Activated CD4-positive, CD25-positive, alpha-beta regulatory T cell (primary cell): ENCODE data around the gene FLT3LG.

Experiments used
- DNase-seq, 4 experiments: peaks; one replicate each; lab custom pipeline; 2025; lab: John Stamatoyannopoulos, UW

The FLT3LG gene, protein sequence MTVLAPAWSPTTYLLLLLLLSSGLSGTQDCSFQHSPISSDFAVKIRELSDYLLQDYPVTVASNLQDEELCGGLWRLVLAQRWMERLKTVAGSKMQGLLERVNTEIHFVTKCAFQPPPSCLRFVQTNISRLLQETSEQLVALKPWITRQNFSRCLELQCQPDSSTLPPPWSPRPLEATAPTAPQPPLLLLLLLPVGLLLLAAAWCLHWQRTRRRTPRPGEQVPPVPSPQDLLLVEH

DNA sequence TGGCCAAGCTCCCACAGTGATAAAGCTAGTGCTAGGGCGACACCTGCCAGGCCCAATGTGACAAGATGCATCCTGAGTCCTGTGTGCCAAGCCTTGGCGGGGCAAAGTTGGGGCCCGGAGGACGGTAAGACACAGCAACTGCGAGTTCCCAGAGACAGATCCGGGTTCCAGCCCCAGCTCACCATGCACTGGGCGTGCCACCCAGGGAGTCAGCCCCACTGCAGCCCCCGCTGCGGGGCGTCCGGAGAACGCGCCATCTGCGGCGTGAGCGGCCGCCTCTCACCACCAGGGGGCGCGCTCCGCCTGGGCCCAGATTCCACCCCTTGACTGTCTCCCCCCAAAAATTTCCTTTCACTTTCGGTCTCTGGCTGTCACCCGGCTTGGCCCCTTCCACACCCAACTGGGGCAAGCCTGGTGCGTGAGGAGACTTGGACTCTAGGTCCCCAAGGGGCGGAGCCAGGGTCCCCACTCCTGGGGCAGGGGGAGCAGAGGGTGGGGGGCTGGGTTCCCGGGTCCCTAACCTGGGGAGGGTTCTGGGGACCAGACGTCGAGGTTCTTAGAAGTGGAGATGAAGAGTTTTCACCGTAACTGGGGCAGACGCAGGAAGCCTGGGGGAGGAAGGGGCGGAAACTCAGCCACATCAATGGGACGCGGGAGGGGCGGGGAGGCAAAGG, at the start of gene FLT3LG:
TSS of gene FLT3LG (plus strand) at position 348 of the 674 bp plus-strand sequence. CDS start 425 bp downstream, outside the sequence.
- DNase-seq, result peak; percentile 84 to 93 (median 90)

DNA sequence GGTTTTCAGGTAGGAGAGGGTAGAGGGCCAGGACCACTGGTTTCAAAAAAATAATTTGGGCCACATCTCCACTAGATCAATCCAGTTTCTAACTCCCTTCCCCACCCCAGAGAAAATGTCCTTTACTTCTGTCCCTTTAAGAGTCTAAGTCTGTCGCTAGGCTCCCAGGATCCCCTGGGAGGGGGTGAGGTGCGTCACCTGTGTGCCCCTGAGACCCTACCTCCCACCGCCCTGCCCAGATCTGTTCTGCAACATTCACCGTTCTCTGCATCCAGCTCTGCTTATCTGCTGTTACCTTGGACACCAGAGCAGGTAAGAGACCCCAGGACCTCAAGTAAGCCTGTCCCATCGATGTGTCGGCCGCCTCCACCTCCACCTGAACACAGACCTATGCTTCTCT, 48.8 kb upstream of the FLT3LG start, which contains the start of gene GFY:
TSS of gene GFY (plus strand) at position 211 of the 400 bp plus-strand sequence. CDS start 1,043 bp downstream, outside the sequence.
- DNase-seq, result no peak

- no peak for DNase-seq
Observed at GRCh38 chr19:49425922-49426592, 48.0 kb upstream of the FLT3LG start.

DNA sequence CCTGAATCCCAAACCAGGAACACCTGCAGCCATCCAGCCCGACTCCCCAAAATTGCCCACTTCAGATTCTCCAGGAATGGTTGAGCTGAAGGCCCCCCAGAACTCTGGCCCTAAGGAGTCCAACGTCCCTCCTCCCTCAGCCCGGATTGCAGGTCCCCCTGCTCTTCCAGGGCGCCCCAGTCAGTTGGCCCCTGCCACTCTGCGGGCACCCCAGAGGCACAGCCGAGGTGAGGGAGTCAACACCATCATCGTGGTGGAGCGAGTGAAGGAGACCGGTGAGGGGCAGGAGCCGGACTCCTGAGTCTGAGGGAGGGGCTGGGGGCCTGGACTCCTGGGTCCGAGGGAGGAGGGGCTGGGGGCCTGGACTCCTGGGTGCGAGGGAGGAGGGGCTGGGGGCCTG, 46.7 kb upstream of the FLT3LG start:
- no peak for DNase-seq

- DNase-seq, result no peak
Observed at GRCh38 chr19:49427855-49428546, 46.0 kb upstream of the FLT3LG start.

- no peak for DNase-seq
Observed at GRCh38 chr19:49428547-49429451, 45.2 kb upstream of the FLT3LG start.

GRCh38 chr19:49430172-49430677, 43.8 kb upstream of the FLT3LG start:
- no peak for DNase-seq

DNA sequence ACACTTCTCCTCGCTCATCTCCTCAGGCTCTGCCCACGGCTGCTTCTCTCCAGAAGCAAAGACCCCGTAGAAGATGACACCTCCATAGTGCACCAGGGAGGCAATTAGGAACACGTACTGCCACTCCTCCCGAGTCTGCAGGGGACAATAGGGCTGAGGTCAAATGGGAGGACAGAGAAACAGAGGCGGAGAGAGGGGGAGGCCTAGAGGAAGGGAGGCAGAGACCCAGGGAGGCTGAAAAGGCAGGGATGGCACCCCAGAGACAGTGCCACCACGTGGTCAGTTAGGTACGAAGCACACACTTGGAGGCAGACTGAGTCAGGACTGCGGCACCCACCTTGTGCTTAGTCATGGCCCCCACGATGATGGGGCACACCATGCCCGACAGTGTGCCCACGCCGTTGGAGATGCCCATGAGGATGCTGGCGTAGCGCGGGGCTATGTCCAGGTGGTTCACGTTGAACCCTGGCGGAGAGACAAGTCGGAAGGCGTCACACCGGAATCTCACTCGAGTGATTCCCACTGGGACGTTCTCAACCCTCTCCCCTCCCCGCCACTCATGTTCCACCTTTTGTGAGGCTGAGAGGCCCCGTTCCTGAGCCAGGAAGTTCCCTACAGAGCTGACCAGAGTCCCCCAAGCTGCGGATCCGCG, 43.2 kb upstream of the FLT3LG start:
- no peak for DNase-seq

DNA sequence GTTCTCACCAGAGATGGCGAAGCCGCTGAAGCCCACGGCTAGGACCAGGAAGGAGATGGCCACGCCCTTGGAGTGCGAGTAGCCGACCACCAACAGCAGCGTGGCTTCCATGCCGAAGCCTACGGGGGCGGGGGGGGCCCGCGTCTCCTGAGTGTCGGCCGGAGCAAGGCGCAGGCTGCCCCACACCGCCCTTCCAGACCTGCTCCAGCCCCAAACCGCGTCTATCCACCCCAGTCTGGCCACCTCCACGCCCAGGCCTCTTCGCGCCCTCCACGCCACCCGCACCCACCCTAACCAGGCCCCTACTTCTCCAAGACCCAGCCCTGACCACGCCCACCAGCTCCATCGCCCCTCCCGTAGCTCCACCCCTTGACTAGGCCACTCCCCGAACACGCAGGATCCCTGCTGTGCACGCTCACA, 42.7 kb upstream of the FLT3LG start:
- no peak for DNase-seq

DNA sequence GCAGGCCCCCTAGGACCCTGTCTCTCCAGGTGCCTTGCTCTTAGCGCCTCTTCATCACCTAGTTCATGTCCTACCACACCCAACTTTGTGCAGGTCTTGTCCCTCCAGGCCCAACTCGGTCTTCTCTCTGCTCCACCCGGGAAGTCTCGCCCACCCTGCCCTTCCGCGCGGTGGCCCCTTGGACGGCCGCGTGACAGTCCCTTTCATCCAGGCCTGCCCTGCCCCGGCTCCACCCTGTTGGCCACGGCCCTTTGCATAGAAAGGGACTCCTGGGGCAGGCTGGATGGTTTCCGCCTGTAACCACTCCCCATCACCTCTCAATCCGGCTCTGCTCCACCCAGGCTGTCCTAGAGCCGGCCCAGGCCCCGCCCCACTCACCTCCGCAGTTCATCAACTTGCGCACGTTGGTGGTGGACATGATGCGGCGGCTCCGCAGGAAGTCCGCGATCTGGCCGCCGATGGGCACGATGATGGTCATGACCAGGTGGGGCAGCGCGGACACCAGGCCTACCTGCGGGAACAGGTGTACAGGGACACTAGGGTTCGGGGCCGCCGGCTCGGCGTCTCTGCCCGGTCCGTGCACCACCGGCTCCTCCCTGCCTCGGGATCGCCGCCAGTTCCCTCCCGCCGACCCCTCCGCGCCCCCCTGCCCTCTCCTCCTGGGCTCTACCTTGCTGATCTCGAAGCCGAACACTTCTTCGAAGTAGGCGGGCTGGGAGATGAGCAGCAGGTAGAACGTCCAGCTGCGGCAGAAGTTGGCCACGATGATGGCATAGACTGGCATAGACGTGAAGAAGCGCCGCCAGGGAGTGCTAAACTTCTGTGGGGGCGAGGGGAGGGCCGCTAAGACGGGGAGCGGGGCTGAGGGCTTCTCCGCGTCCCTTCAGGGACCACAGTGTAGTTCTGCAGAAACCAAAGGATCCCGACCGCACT, 41.6 kb upstream of the FLT3LG start:
- DNase-seq, result no peak

DNA sequence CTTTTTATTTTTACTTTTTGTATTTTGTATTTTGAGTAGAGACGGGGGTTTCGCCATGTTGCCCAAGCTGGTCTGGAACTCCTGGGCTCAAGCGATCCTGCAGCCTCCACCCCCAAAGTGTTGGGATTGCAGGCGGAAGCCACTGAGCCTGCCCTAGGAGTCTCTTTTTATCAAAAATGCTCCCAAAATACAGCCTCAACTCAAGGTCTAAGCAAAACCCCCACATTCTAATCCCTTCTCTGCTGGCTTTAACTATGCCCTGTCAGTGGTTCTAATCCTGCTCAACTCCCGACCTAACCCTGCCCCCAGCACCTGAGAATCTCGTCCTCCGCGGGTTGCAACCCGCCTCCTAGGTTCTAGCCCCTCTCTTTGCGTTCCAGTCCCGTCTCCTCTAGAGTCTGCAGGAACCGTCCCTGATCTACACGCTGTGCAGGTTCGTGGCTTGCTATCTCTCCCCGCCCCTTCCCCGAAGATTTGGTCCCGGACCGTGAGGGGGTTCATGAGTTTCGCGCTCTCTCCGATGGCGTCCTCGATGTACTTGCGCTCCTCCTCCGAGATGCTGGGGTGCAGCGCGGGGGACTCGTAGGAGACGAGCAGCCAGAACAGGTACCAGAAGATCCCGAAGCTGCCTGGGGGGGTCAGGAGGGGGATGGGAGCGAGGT, 40.6 kb upstream of the FLT3LG start:
- no peak for DNase-seq

DNA sequence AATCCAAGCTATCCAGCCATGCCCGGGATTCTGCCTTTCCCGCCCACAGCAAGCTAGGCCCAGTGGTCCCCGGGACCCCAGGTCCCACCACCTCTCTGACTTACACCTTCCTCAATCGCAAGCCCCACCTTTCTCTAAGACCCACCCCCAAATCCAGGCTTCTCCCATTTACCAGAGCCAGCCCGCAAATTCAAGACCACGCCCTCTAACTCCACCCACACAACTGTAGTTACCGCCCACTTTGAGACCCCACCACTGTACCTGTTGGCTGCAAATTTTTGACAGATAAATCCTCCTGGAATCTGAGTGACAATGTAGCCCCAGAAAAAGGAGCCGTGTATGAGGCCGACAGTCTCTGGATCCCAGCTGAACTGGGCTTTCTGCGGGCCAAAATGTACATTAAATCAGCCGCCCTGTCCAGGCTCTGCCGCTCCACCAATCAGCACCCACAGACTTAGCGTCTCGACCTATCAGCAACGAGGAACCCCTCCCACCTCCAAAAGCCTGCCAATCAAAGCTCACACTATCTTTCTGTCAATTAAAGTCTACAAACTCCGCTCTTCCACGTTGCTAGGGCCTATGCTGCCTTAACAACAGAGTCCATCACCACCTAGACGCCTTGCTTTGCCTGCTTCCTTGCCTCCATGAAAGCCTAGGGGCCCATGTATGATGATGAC, 39.0 kb upstream of the FLT3LG start:
- DNase-seq, result no peak

GRCh38 chr19:49435670-49436069, 38.3 kb upstream of the FLT3LG start:
- DNase-seq, result no peak

GRCh38 chr19:49436381-49437017, 37.5 kb upstream of the FLT3LG start:
- DNase-seq, result peak in 1 of 4 experiments; percentile 27

DNA sequence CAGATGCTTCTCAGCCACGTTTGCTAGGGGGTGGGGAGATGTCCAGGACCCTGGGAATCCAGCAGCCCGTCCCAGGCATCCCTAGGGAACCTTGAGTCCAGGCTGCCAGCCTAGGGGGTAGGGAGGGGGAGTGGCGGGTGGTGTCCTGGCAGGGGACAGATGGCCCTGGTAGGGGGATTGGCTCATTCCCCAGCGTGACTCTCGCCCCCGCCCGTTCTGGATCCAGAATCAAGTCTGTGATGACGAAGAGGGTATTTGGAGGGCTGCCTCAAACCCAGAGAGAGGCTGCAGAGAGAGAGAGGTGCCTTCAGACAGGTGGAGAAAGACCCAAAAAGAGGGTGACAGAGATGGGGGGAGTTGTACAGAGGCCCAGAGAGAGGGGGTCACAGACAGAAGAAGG, 36.8 kb upstream of the FLT3LG start:
- no peak for DNase-seq

- DNase-seq, result no peak
Observed at GRCh38 chr19:49438261-49438660, 35.8 kb upstream of the FLT3LG start.

- DNase-seq, result no peak
Observed at GRCh38 chr19:49439836-49440235, 34.2 kb upstream of the FLT3LG start.
